Ectodermal cell (in vitro differentiated cells): ENCODE data around the gene PLPPR1.

Experiments used
- H3K27ac ChIP-seq: 2 replicates; pipeline ENCODE4 v1.7.0; 2013; ENCODE audit warnings: mild to moderate bottlenecking, low read depth, low read length; ENCODE audit not compliant: insufficient read depth, poor library complexity, severe bottlenecking
- H3K27me3 ChIP-seq: 2 replicates; pipeline ENCODE4 v1.7.0; 2013; ENCODE audit warnings: mild to moderate bottlenecking, low read length; ENCODE audit not compliant: insufficient read depth, control insufficient read depth, poor library complexity, severe bottlenecking
- H3K36me3 ChIP-seq: one replicate; pipeline ENCODE4 v1.7.0; 2013; ENCODE audit warnings: low read length; ENCODE audit not compliant: control insufficient read depth, insufficient read depth
- H3K4me1 ChIP-seq: one replicate; pipeline ENCODE4 v1.7.0; 2013; ENCODE audit warnings: low read length; ENCODE audit not compliant: control insufficient read depth, insufficient read depth
- H3K4me3 ChIP-seq: 2 replicates; pipeline ENCODE4 v1.7.0; 2013; ENCODE audit warnings: low read depth, low read length, control low read depth; ENCODE audit not compliant: insufficient read depth
- H3K9me3 ChIP-seq: 2 replicates; pipeline ENCODE4 v1.7.0; 2013; ENCODE audit warnings: mild to moderate bottlenecking, low read length, moderate library complexity; ENCODE audit not compliant: control insufficient read depth
- WGBS, 2 experiments: methylation state at CpG; one replicate each; pipeline ENCODE4 v1.1.7; 2013; ENCODE audit warnings: missing lambda C conversion rate in 2 of 2; 5-methylcytosine and 5-hydroxymethylcytosine counted together

Gene PLPPR1

GRCh38 chr9:101353683-101354082, 325.2 kb downstream of the PLPPR1 start:
- Histone ChIP-seq H3K4me1 (no peaks in the 10 kb centered on the region), H3K27ac (no peak overlapping the region), H3K36me3 (no peaks in the 10 kb centered on the region), H3K4me3 (no peak overlapping the region), H3K27me3 (no peaks in the 10 kb centered on the region), H3K9me3 (no peaks in the 10 kb centered on the region)
- WGBS, 2 experiments: 93 to 98% methylated on average over 2 of the region's 2 CpGs

- Histone ChIP-seq H3K27me3 (no peaks in the 10 kb centered on the region), H3K4me3 (no peak overlapping the region), H3K4me1 (no peaks in the 10 kb centered on the region), H3K27ac (no peak overlapping the region), H3K9me3 (no peaks in the 10 kb centered on the region), H3K36me3 (no peaks in the 10 kb centered on the region)
- WGBS, 2 experiments: 91 to 96% methylated on average over 5 of the region's 5 CpGs
Observed at GRCh38 chr9:101354143-101354764, 325.7 kb downstream of the PLPPR1 start.

- Histone ChIP-seq H3K4me3 (no peak overlapping the region), H3K9me3 (no peaks in the 10 kb centered on the region)
- WGBS, 2 experiments: 92 to 93% methylated on average over 7 of the region's 7 CpGs
Observed at GRCh38 chr9:101354765-101355708, 326.5 kb downstream of the PLPPR1 start.

GRCh38 chr9:101356619-101357018, 328.1 kb downstream of the PLPPR1 start:
- 0% methylated on average over 1 of the region's 1 CpG for WGBS, 2 experiments
- no peaks in the 10 kb centered on the region for H3K27me3 ChIP-seq
- no peaks in the 10 kb centered on the region for H3K9me3 ChIP-seq
- H3K4me1 ChIP-seq: no peaks in the 10 kb centered on the region
- no peaks in the 10 kb centered on the region for H3K36me3 ChIP-seq
- H3K27ac ChIP-seq: no peak overlapping the region
- H3K4me3 ChIP-seq: no peak overlapping the region

More at GRCh38 chr9:101354765-101355708, 326.5 kb downstream of the PLPPR1 start:
- no peaks in the 10 kb centered on the region for H3K4me1 ChIP-seq
- no peaks in the 10 kb centered on the region for H3K36me3 ChIP-seq
- H3K27ac ChIP-seq: no peak overlapping the region
- no peaks in the 10 kb centered on the region for H3K27me3 ChIP-seq

- Histone ChIP-seq H3K4me1 (no peaks in the 10 kb centered on the region), H3K36me3 (no peaks in the 10 kb centered on the region), H3K4me3 (no peak overlapping the region), H3K9me3 (no peaks in the 10 kb centered on the region), H3K27me3 (no peaks in the 10 kb centered on the region), H3K27ac (no peak overlapping the region)
- WGBS, 2 experiments: no CpG with 5 or more reads among the region's 1 CpG
Observed at GRCh38 chr9:101359679-101360078, 331.2 kb downstream of the PLPPR1 start.

GRCh38 chr9:101360647-101361046, 332.1 kb downstream of the PLPPR1 start:
- no peaks in the 10 kb centered on the region for H3K9me3 ChIP-seq
- no peak overlapping the region for H3K4me3 ChIP-seq
- no peak overlapping the region for H3K27ac ChIP-seq
- no peaks in the 10 kb centered on the region for H3K4me1 ChIP-seq
- H3K36me3 ChIP-seq: no peaks in the 10 kb centered on the region
- no peaks in the 10 kb centered on the region for H3K27me3 ChIP-seq

GRCh38 chr9:101362450-101362849, 333.9 kb downstream of the PLPPR1 start:
- Histone ChIP-seq H3K27me3 (no peaks in the 10 kb centered on the region), H3K4me3 (no peak overlapping the region), H3K27ac (no peak overlapping the region), H3K9me3 (no peaks in the 10 kb centered on the region), H3K36me3 (no peaks in the 10 kb centered on the region), H3K4me1 (no peaks in the 10 kb centered on the region)
- WGBS, 2 experiments: 95 to 98% methylated on average over 5 of the region's 5 CpGs

GRCh38 chr9:101365181-101365580, 336.7 kb downstream of the PLPPR1 start:
- no peaks in the 10 kb centered on the region for H3K4me1 ChIP-seq
- H3K36me3 ChIP-seq: no peaks in the 10 kb centered on the region
- no peaks in the 10 kb centered on the region for H3K27me3 ChIP-seq
- H3K9me3 ChIP-seq: no peaks in the 10 kb centered on the region
- no peak overlapping the region for H3K4me3 ChIP-seq
- no peak overlapping the region for H3K27ac ChIP-seq

GRCh38 chr9:101366038-101366756, 337.7 kb downstream of the PLPPR1 start:
- Histone ChIP-seq H3K36me3 (no peaks in the 10 kb centered on the region), H3K9me3 (no peaks in the 10 kb centered on the region), H3K27ac (no peak overlapping the region), H3K4me1 (no peaks in the 10 kb centered on the region), H3K4me3 (no peak overlapping the region), H3K27me3 (no peaks in the 10 kb centered on the region)
- WGBS, 2 experiments: 70 to 90% methylated on average over 3 to 5 of the region's 5 CpGs

GRCh38 chr9:101367323-101367722, 338.8 kb downstream of the PLPPR1 start:
- no peak overlapping the region for H3K4me3 ChIP-seq
- no peaks in the 10 kb centered on the region for H3K36me3 ChIP-seq
- no peaks in the 10 kb centered on the region for H3K4me1 ChIP-seq
- no peak overlapping the region for H3K27ac ChIP-seq
- 91 to 98% methylated on average over 3 of the region's 3 CpGs for WGBS, 2 experiments
- no peaks in the 10 kb centered on the region for H3K9me3 ChIP-seq
- no peaks in the 10 kb centered on the region for H3K27me3 ChIP-seq
